Activated T-cell treated with anti-CD3 and anti-CD28 coated beads, Interleukin-2, amount 50 U/mL, for 4 hours (primary cell): Measurements from ENCODE around the gene TRAF1. TPM values are rescaled to one million over a fixed set of nuclear protein-coding genes. Genes with fewer than 3 reads are reported as not detected.

Experiments
- ATAC-seq, 2 donors: fragments of 200-7000 bp; cut with Tn5 transposase; one replicate each; pipeline ENCODE4 v1.10.0; 2021
- DNase-seq: peaks from one replicate; pipeline ENCODE4 v3.0.0-alpha.2; 2020
- H3K27me3 Mint-ChIP-seq: one replicate; pipeline ENCODE4 v1.8.0; 2021; ENCODE audit warnings: low read depth, mixed read lengths
- H3K36me3 Mint-ChIP-seq: one replicate; pipeline ENCODE4 v1.8.0; 2022; ENCODE audit warnings: mixed read lengths; ENCODE audit not compliant: insufficient read depth
- H3K4me1 Mint-ChIP-seq: one replicate; pipeline ENCODE4 v1.8.0; 2021; ENCODE audit warnings: low read depth, mixed read lengths
- H3K4me3 Mint-ChIP-seq: one replicate; pipeline ENCODE4 v1.8.0; 2021; ENCODE audit warnings: mild to moderate bottlenecking, moderate library complexity, mixed read lengths
- H3K9me3 Mint-ChIP-seq: one replicate; pipeline ENCODE4 v1.8.0; 2021; ENCODE audit warnings: mixed read lengths
- total RNA-seq, 3 donors: library from RNA; stranded (reverse); gene quantifications; one replicate each; pipeline ENCODE4 v1.2.1, GENCODE V29; 2021

TRAF1 gene
- total RNA-seq, 3 donors from 2014 or later, result 256 to 343 (median 265) TPM

DNA sequence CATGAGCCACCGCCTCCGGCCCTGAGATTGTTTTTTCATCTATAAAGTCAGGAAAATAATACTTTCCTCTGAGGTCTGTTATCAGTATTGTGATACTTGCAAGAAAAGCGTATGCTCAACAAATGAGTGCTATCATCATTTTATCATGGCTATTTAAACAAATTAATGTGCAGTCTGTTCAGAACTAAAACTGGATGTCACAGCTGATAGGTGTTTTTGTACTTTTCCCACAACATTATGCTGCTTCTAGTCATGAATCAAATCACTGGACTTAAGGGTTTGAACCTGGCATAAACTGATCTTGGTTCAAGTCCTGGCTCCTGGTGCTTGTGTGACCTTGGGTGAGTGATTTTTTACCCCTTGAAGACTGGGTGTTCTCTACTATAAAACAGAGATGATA lies 28.2 kb downstream of the TRAF1 start:
- Mint-ChIP-seq H3K4me3 (no peak overlapping the region), H3K4me1 (peaks cover 75% of the 10 kb centered on the region), H3K27me3 (no peaks in the 10 kb centered on the region), H3K36me3 (peaks cover 22% of the 10 kb centered on the region), H3K9me3 (no peaks in the 10 kb centered on the region)
- ATAC-seq (no peak), DNase-seq (no peak)

DNA sequence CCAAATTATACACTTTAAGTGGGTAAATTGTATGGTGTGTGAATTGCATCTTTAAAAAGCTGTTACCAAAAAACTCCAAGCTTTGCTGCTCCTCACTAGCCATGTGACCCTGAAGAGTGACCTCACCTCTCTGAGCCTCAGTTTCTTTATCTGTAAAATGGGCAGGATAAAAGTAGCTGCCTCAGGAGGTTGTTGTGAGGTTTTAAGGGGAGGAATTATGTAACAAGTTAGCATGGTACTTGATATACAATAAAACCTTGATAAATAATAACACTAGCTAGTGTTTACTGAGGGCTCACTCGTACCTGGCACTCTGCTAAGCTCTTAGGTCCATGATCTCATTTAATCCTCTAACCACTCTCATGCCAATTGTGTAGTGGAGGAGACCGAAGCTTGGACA lies 30.6 kb downstream of the TRAF1 start:
- Mint-ChIP-seq H3K36me3 (peaks cover 4% of the 10 kb centered on the region), H3K9me3 (no peaks in the 10 kb centered on the region), H3K27me3 (no peaks in the 10 kb centered on the region), H3K4me1 (peaks cover 79% of the 10 kb centered on the region), H3K4me3 (no peak overlapping the region)
- DNase-seq (no peak), ATAC-seq (no peak)

DNA sequence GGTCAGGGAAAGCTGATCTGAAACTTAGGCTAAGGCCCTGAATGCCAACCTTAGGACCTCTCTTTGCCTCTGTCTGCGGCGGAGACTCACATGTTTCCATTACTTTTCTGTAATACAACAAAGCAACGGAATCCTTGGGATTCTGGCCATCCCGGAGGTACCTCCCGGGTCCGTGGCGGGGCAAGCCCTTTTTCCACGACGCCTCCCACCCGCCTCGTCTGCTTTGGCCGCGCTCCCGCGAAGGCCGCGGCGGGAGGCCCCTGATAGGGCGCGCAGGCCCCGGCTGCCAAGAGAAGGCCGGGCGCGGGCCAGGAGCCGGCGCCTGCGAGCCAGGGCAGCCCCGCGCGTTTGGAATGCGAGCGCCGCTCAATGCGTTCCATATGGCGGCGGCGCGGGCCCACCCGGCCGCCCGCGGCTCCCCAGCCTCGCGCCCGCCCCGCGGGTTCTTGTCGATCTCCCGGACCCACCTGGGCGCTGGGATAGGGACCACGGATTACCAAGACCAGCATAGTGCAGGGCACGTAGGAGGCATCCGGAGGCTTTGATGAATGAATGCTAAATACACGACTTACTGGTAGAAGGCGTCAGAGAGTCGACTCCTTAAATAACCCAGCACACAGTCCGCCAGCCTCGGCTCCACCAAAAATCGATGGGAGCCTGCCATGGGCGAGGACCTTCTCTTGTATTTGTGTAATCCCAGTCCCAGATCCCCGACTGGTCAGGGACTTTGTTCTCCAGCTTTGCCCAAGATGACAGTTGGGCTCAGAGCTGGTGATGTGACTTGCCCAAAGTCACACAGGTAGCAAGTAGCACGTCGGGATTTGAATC lies 32.1 kb downstream of the TRAF1 start:
- Mint-ChIP-seq H3K9me3 (no peaks in the 10 kb centered on the region), H3K27me3 (no peaks in the 10 kb centered on the region), H3K4me3 (no peak overlapping the region), H3K36me3 (no peaks in the 10 kb centered on the region), H3K4me1 (peaks cover 80% of the 10 kb centered on the region)
- DNase-seq, result no peak
- ATAC-seq, result no peak

DNA sequence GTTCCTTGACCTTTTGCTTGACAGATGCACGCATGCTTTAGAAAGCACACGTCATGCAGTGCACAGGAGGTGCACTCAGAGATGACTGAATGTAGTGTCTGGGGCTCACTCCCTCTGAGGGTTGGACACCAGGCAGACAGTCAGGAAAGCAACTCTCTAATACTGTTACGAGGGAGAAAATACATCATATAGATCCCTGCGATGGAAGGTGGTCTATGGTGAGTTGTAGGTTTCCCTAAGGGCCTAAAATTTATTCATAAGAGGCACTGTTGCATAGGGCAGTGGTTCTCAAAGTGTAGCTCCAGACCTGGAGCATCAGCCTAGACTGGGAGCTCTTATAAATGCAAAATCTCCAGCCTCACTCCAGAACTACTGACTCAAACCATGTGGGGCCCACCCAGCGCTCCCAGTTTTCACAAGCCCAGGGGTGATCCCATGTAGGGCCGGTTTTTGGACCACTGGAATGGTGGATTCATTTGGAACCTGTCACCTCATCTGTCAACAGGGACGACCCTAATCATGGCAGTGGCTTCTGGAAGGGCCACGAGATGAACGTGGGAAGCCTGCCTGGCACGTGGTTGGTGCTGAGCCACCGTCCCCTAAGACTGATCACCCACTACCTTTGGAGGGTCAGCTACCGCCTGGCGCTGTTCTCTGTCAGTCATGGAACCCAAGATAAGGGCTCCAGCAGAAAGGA lies 32.8 kb downstream of the TRAF1 start:
- no peak for DNase-seq
- H3K27me3 Mint-ChIP-seq, result no peaks in the 10 kb centered on the region
- peaks cover 85% of the 10 kb centered on the region for H3K4me1 Mint-ChIP-seq
- peak overlapping the region; percentile 22 for H3K4me3 Mint-ChIP-seq
- H3K36me3 Mint-ChIP-seq, result no peaks in the 10 kb centered on the region
- H3K9me3 Mint-ChIP-seq, result no peaks in the 10 kb centered on the region
- no peak for ATAC-seq

DNA sequence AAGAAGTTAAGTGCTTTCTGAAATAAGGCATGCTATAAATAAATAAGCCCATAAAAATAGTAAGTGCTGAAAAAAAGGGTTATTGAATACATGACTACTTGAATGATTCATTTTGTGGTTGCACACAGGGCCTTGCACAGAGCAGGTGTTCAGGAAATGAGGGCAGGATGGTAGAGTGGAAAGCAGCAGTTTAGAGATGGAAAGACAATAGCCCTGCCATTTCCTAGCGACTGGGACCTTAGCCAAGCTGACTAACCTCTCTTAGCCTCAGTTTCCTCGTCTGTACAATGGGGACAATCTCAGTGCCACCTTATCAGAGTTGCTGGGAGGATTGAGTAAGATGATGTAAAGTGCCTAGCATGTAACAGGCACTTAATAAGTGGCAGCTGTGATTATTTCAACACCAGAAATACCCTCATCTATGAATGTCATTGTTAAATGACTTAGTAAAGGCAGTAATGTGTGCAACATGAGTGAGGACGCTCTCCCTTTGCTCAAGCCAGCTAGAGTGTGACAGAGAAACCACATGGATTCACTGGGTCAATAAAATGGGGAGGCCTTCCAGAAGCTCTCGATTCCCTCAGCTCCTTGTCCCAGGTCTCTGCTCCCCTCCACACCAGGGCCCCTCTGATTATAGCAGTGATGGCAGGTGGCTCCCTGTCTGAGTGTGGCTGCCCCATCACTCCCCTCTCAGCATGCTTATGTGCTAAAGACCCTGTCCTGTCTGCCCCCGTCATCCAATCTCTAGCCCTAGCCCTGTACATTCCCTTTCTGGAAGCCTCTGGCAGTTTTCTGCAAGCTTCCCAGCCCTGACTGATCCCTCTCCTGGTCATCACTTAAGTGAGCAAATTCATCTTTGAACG lies 33.6 kb downstream of the TRAF1 start:
- Mint-ChIP-seq H3K4me1 (peaks cover 83% of the 10 kb centered on the region), H3K4me3 (peak overlapping the region; percentile 42), H3K27me3 (no peaks in the 10 kb centered on the region), H3K9me3 (no peaks in the 10 kb centered on the region), H3K36me3 (no peaks in the 10 kb centered on the region)
- DNase-seq (peak; percentile 56), ATAC-seq (peak; percentile 68)

DNA sequence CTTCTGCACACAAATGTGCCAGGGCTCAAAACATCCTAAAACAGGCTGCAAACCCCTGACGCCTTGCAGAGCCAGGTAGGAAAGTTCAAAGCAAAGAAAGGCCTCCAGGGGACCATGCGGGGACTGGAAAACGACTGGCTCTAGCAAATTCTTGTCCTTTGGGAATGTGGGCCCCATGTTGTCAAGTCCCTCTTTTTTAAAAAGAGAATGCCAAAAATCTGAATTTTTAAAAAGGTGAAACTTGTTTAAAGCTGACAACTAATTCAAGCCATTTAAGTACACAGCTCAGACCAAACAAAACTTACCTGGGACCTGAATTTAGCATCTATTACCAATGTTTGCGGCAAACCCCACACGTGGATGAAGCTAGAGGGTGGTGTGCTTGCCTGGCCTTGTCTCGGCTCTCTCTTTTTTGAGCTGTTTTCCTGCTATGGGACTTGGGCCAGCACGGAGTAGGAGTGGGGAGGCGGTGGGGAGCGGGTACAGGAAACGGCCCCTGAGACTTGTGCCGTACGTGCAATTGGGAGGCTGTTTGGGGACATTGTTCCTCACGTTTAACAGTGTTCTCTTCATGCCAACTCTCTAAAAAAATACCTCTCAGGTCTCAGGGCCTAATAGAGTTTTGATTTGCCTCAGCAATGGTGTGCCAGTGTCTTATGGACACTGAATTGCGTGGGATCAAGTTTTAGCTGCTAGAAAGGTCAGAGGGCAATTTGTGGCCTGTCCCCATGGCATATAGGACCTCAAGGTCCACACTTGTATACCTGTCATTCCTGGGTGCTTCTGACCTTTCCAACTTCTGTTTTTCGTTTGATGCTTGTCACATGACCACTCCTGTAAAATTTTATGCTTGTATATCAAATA lies 34.5 kb downstream of the TRAF1 start:
- no peaks in the 10 kb centered on the region for H3K27me3 Mint-ChIP-seq
- peaks cover 76% of the 10 kb centered on the region for H3K4me1 Mint-ChIP-seq
- ATAC-seq, result peak; percentile 3 to 8
- no peaks in the 10 kb centered on the region for H3K36me3 Mint-ChIP-seq
- no peak for DNase-seq
- peak overlapping the region; percentile 61 for H3K4me3 Mint-ChIP-seq
- H3K9me3 Mint-ChIP-seq, result no peaks in the 10 kb centered on the region

DNA sequence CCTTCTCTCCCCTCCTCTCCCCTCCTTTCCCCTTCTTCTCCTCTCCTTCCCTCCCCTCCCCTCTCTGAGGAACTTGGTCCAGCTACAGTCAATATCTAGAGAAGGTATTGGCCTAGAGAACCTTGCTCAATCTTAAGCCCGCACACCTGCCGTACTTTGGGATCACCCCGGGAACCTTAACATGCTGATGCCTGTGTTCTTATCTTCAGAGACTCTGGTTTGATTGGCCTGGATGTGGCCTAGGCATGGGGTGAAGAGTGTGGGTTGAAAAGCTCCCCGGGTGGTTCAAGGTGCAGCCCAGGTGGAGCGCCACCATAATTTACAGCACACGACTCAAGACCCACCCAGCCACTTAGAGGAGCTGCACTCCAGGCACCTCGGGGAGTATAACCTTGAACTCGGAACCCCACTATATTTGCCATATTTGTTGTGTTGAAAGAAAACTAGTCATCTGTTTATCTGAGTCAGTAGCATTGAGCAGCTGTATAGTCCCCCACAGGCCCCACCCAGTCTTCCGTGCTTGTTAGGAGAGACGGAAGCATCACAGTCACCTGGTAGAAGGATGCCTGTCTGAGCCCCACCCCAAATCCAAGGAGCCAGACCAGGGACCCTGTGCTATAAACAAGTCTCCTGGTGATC lies 35.2 kb downstream of the TRAF1 start:
- Mint-ChIP-seq H3K36me3 (no peaks in the 10 kb centered on the region), H3K9me3 (no peaks in the 10 kb centered on the region), H3K27me3 (no peaks in the 10 kb centered on the region), H3K4me1 (peaks cover 70% of the 10 kb centered on the region), H3K4me3 (peak overlapping the region; percentile 61)
- DNase-seq (peak; percentile 60), ATAC-seq (peak; percentile 63 to 66)

DNA sequence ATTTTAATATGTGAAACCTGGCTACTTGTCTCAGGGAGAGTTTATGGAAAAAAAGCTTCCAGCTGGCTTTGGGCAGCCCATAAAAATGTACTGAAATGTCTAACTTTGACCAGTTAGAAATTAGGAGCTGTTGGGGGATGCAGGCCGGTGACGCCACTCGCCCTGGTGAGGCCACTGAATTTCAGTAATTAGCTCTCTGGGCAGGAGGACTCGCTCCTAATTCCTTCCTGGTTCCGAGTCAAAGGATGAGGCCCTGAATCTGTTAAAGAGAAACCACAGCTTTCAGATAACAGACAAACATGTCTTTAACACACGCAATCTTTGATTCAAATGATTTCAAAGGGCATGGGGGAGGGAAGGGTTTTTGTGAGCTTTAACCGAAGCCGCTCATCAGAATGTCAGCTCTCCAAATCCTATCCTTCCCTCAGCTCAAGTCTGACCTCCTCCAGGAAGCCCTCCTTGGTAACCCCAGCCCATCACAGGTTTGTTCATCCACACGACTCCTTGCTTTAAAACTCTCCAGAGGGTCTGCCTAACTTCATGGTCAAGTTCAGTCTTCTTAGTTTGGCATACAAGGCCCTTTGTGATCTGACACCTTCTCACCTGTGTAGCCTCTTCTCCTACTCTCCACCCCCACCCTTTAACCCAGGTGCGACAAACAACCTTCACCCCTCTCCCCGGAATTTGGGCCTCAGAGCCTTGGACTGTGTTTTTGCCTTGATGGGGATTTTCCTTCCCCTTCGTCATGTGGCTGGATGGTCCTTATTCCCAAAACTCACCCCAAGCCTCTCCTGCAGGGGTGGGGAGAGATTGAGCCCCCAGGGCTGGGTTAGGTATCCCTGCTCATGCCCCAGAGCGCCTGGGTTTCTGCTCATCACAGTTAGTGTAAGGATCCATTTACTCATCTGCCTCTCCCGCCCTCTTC lies 36.0 kb downstream of the TRAF1 start:
- peaks cover 76% of the 10 kb centered on the region for H3K4me1 Mint-ChIP-seq
- no peak for DNase-seq

DNA sequence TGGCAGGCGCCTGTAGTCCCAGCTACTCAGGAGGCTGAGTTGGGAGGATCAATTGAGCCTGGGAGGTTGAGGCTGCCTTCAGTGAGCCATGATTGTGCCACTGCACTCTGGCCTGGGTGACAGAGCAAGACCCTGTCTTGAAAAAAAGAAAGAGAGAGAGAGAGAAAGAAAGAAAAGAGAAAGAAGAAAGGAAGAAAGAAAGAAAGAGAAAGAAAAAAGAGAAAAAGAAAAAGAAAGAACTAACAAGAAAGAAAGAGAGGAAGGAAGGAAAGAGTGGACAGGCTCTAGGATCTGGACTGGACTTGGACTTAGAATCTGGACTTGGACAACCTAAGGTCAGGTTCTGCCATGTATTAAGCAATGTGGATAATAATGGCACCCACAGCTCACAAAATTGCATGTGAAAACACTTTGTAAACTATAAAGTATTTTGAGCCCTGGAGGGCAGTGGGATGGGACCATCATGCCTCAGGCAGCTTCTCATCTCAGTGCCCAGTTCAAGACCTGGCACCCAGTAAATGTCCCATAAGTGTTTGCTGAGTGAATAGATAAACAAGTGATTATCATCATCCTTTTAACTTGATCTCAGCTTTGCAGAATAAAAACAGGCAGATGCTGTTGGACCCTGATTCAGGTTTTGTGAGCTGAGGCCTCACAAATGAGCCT lies 36.9 kb downstream of the TRAF1 start:
- Mint-ChIP-seq H3K36me3 (peaks cover 3% of the 10 kb centered on the region), H3K27me3 (no peaks in the 10 kb centered on the region), H3K4me1 (peaks cover 72% of the 10 kb centered on the region), H3K4me3 (peak overlapping the region; percentile 72), H3K9me3 (no peaks in the 10 kb centered on the region)
- ATAC-seq (no peak), DNase-seq (no peak)

More for the DNA sequence above, 36.0 kb downstream of the TRAF1 start:
- Mint-ChIP-seq H3K4me3 (peak overlapping the region; percentile 72), H3K9me3 (no peaks in the 10 kb centered on the region), H3K27me3 (no peaks in the 10 kb centered on the region), H3K36me3 (peaks cover 2% of the 10 kb centered on the region)
- peak; percentile 8 to 11 for ATAC-seq

DNA sequence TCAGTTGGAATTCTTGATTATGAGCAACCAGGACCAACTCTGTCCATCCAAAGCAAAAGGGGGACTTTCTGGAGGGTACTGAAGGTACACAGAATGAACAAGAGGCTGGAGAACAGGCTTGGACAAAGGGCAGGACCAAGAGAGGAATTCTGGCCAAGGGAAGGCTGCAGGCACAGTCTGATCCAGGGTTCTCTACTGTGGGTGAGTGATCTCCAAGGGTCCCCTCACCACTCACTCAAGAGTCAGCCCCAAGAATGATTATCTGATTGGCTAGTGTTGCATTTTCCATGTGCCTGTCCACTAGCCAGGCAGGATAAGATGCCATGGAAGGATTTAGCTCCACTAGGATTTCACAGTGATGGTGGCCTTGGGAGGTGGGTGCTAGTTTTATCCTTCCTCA lies 38.0 kb downstream of the TRAF1 start:
- Mint-ChIP-seq H3K4me3 (no peak overlapping the region), H3K27me3 (no peaks in the 10 kb centered on the region), H3K9me3 (no peaks in the 10 kb centered on the region), H3K4me1 (peaks cover 71% of the 10 kb centered on the region), H3K36me3 (peaks cover 3% of the 10 kb centered on the region)
- DNase-seq (no peak), ATAC-seq (no peak)

DNA sequence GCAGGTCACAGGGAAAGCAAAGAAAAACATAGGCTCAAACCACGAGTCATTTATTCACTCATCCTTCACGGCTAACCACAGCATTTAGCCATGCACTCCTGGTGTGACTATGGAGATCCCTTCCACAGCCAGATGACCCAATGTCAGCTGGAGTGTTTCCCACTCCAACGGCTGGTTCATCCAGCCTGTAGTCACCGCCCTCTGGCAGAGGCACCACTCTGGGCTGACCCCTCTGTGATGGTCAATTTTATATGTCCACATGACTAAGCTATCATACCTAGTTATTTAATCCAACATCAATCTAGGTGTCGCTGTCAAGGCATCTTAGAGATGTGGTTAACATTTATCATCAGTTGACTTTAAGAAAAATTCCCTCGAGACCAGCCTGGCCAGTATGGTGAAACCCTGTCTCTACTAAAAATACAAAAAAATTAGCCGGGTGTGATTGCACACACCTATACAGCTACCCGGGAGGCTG lies 40.1 kb downstream of the TRAF1 start:
- DNase-seq, result no peak
- peaks cover 69% of the 10 kb centered on the region for H3K4me1 Mint-ChIP-seq
- no peaks in the 10 kb centered on the region for H3K27me3 Mint-ChIP-seq
- no peak overlapping the region for H3K4me3 Mint-ChIP-seq
- H3K36me3 Mint-ChIP-seq, result peaks cover 3% of the 10 kb centered on the region
- ATAC-seq, result no peak
- no peaks in the 10 kb centered on the region for H3K9me3 Mint-ChIP-seq

DNA sequence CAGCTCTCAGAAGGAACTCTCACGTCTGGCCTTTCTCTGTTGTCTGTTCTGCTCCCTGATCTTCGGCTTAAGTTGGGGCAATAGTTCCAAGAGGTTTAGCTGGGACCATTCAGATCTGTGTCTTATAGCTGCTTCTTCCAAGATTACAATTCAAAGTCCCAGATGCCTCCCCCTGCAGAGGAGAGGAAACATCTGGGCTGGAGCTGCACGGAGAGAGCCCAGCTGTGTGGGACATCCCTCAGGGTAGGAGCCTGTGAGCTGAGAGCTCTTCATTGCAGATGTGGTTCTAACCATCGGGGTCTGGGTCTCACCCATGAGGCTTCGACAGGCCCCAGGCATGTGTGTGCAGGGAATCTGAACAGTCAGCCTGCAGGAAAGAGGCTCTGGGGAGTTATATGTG lies 40.6 kb downstream of the TRAF1 start:
- DNase-seq (no peak), ATAC-seq (no peak)
- no peak overlapping the region for H3K4me3 Mint-ChIP-seq
- H3K4me1 Mint-ChIP-seq, result peaks cover 66% of the 10 kb centered on the region
- no peaks in the 10 kb centered on the region for H3K9me3 Mint-ChIP-seq
- peaks cover 3% of the 10 kb centered on the region for H3K36me3 Mint-ChIP-seq
- no peaks in the 10 kb centered on the region for H3K27me3 Mint-ChIP-seq
